Stimulated activated CD8-positive, alpha-beta memory T cell treated with anti-CD3 and anti-CD28 coated beads, Interleukin-12 subunit alpha, Interleukin-12 subunit beta, amount 100 ng/mL, for 4 hours (primary cell): Measurements from ENCODE around the gene LETMD1.

Source experiments
- DNase-seq: peaks from one replicate; pipeline ENCODE4 v3.0.0-alpha.2; 2020; ENCODE audit warnings: low read depth

Gene LETMD1

DNA sequence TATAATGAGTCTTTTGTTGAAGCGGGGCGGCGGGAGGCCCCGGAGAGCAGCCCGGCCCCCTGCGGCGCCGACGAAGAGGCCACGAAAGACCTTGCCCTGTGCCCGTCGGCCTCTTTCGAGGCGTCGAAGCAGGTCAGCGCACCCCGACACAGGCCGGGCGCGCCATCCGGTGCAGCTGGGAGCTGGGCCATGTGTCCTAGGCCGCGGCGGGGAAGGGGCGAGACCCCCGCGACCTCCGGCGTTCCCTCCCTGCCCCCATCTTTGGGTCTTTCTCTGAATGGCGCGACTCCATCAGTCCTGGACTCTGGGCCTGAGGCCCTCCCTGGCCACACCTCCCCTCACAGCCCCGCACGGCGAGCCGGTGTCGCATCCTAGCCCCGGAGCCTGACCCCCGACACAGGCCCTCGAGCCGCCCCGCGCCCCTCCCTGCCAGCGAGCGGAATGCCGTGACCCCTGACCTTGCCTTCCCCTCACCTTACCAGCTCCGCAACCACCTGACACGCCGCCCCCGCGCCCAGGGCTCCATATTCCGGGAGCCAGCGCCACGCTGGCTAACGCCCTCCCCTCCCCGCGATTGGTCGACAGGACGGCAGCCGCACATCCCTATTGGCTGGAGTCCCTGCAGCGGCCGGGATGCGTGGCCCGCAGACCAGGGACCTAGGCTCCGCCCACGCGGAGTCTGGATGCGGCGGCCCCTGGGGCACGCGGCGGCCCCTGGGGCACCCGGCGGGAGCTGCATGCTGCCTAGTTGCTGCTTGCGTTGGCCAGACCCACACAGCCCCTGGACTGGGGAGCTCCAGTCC, 22.1 kb upstream of the LETMD1 start, which contains the start of gene SLC11A2:
Gene SLC11A2 (minus strand): TSS at position 549 of the 803 bp plus-strand sequence. CDS start 15,656 bp downstream, outside the sequence.
- peak; percentile 83 for DNase-seq

DNA sequence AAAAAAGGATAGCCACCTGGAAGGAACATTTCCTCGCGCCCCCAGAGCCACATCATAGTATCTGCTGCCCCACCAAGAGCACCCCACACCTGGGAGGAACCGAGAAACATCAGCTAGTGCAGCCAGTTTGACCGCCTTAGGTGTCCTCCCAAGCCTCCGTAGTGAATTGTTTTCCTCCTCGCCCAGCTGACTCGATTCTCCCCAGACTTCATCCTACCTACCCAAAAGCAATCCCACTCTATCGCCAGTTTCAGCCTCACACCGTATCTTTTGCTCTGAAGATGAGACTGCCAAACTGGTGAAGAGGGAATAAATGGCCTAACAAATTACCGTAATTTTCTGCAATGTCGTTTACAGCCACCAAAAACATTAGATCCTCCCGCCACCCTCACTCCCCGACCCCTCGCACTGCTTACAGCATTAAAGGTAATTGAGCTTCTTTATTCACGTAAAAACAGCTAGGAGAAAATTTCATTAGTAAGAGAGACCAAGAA, 20.7 kb upstream of the LETMD1 start:
- DNase-seq, result no peak

DNA sequence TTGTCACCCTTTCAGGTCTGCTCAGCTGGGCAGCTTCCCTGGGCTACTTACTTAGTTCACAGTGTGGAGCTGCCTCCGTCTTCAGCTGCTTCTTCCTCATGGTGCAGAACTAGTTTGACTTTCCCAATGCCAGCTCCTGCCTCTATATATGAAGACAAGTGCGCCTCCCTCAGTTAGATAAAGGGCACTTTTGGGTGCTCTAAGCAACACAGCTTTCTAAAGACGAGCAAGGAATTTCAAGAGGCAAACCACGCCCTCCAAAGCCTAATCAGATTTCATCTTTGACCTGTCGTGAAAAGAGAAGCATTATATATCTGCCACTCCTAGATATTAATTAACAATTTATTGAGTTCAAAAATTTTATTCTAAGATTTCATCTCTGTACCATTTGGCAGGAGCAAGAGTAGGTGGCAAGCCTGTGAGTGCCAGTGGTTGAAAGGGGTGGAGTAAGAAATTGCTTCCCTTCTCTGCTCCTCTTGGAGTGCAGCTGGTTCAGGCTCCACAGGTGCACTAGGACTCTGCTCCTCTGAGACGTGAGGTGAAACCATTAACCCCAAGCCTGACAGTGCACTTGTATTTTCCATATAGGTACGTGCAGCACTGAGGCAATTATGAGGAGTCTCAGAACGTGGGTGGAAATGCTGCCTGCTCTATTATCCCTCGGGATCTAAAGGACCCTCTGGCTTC, 19.9 kb upstream of the LETMD1 start:
- DNase-seq, result no peak

DNA sequence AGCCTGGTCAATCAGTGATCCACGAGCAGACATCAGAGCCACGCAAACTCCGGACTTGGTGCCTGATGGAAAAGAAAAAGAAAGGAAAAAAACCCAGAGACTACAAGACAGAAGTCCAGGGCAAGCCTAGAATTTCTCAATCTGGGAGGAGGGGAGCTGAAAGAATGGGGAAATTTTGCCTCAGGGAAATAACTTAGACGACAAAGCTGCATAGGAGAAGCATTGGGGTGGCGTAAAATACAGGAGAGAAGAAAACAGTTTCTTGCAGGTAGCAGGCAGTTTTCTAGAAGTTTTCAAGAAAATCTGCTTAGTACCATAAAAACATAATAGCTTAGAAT, 19.3 kb upstream of the LETMD1 start:
- no peak for DNase-seq

DNA sequence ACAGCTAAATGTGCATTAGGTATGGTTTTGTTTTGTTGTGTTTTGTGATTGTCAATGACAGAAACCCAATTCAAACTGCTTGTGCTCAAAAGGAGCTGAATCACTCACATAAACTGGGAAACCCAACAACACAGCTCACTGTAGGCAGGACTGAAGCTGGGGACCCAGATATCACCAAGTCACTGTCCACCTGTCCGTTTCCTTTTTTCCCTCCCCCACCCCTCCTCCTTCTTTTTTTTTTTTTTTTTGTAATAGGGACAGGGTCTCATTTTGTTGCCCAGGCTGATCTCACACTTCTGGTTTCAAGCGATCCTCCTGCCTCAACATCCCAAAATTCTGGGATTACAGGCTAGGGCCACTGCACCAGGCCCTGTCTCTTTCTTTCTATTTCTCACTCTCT, 15.1 kb upstream of the LETMD1 start:
- DNase-seq, result no peak

DNA sequence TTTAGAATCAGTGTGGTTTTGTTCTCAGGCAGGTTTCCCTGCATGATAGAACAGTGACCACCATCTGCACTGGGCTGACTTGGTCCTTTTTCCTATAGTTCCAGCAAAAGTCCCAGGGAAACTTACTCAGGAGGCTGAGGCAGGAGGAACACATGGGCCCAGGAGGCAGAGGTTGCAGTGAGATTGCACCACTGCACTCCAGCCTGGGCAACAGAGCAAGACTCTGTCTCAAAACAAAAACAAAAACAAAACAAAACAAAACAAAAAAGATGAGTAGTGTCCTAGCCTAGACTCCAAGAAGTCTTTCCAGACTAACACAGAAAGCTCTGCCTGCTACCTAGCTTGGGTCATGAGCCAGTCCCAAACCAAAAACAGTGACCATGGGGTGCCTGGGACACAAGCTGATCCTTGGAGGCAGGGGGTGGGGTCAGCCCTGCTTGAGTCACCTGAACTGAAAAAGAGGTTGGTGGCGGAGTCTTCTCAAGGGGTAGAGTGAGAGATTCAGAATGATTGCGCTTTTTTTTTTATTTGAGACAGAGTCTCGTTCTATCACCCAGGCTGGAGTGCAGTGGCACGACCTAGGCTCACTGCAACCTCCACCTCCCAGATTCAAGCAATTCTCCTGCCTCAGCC, 14.6 kb upstream of the LETMD1 start:
- DNase-seq, result no peak

DNA sequence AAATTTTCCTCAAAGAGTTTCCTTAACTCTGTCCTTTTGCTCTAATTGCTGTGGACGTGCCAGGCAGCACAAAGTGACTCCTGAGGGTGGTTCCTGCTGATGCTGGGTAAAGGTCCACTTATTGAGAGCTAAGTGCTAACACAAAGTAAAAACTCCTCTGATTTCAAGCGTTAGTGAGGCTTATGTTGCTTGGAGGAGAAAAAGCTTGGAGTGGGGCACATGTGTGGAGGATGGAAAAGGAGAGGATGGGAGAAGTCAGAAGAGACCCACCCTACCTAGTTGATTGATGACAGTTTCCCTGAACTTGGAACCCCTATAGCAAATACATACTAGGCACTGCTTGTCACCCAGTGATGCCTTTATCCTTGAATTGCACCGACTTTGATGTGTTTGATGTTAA, 11.8 kb upstream of the LETMD1 start:
- DNase-seq, result no peak

DNA sequence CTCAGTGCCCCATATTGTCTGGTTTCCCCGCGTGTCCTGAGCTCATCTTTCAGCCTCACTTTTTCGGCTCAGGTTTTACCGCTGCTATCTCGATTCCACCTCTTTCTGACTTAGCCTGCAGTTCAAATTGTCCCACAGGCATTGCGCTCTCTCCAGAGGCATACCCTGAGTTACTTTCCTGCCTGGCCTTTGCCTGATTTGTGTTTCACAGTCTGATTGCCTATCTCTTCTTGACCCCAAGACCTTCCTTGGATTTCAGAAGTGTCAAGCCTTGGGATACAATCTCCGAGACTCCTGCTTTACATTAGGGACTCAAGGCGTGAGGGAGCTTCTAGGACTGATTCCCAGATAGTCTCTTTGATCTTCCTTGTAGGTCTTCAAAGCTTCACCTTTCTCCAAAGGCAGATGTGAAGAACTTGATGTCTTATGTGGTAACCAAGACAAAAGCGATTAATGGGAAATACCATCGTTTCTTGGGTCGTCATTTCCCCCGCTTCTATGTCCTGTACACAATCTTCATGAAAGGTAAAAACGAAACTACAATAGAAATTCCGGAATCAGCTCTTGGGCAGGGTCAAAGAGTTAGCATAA, 629 bp downstream of the LETMD1 start:
- DNase-seq, result no peak

DNA sequence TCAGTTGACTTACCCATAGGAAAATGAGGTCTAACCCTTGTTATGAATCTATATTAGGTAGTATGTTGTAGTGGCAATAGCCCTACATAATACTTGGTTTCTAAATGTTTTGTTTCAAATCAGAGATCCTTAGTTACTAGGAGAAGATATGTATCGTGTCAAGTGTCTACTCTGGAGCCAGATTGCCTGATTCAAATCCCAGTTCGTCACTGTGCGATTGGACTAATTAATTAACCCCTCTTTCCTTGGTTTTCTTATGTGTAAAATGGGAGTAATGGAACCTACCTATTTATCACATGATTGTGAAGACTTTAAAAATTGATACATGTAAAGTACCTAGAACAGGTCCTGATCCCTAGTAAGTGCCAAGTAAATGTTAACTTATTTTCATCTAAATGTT, 1.4 kb downstream of the LETMD1 start:
- no peak for DNase-seq

DNA sequence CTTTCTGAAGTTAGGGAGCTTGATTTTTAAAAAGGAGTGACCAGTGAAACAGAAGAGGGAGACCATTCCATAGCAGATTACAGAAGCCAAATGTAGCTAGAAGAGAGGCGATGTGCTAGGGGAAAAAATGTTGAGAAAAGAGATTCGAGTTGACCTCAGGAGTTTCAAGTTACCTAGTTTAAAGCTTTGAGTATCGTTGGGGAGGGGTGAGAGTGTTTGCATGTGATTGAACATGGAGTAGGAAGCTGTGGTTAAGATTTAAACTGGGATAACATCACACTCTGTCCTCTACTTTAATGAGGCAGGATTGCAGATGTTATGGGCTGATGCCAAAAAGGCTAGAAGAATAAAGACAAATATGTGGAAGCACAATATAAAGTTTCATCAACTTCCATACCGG, 3.7 kb downstream of the LETMD1 start:
- no peak for DNase-seq

DNA sequence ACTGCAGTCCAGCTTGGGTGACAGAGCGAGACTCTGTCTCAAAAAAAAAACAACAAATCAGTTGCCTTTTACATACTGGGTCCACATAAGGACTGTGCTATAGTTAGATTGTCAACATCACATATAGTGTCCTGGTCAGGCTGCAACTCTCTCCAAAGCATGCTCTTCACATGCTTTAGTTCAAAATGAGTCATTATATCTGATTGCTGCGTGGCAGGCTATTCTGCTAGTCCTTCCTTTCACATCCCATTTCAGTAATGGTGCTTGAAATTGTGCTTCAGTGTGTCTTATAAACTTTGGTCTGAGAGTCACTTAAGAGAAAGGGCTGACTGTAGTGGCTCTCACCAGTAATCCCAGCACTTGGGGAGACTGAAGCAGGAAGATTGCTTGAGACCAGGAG, 6.9 kb downstream of the LETMD1 start:
- no peak for DNase-seq

DNA sequence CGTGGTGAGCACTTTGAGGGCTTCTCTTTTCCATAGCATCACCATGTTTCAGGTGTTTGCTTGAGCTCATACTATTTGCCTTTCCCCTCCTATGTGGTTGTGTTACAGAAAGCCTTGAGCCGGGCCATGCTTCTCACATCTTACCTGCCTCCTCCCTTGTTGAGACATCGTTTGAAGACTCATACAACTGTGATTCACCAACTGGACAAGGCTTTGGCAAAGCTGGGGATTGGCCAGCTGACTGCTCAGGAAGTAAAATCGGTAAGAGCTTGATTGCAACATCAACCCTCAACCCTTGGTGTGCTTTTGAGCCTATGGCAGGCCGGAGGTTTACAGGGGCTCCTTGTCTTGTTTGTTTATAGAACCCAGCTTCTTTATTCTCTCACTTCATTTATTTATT, 8.1 kb downstream of the LETMD1 start:
- DNase-seq, result no peak

DNA sequence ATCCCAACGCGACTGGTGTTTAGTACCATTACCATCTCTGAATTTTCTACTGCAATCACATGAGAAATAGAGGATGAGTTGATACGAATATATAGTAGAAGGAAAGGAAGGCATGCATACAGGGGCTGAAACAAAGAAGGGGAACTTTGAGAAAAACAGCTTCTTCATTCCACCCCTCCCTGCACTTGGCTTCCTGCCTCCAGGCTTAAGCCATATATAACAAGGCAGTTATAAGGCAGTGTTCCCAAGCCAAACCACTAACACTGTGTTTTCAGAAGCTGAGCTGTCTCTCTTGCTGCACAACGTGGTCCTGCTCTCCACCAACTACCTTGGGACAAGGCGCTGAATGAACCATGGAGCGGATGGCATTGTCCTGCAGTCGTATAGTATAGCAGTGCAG, 11.0 kb downstream of the LETMD1 start:
- no peak for DNase-seq

DNA sequence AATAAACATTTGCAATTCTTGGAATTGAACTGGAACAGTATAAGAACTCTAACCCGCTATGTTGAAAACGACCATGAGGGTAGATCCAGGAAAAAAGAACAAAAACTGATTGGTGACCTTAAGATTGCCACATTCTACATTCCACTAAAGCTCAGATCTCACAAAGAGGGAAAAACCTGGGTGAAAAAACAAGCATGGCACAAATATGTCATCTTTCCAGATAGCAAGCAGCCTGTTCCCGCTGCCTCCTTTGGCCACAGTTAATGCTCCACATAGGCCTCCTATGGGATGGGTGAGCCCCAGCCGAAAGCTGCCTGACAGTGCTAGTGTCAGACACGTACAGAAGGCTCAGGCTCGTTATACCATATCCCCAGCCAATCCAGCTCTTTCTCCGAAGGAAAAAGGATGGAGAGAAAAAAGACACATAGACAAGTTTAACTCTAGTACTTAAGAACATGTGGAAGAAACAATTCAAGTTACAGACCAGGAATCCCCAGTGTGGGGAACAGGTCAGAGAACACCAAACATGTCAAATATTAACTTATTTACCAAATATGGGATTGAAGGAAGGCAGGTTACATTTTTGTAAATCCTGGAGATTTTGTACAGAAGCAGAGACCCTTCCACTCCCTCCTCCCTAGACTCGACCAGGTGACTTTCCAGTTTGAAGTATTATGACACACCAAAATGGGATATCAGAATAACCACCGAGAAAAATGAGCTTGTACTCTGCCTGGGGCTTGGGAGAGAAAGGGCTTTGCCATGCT, 14.7 kb downstream of the LETMD1 start:
- DNase-seq, result no peak

DNA sequence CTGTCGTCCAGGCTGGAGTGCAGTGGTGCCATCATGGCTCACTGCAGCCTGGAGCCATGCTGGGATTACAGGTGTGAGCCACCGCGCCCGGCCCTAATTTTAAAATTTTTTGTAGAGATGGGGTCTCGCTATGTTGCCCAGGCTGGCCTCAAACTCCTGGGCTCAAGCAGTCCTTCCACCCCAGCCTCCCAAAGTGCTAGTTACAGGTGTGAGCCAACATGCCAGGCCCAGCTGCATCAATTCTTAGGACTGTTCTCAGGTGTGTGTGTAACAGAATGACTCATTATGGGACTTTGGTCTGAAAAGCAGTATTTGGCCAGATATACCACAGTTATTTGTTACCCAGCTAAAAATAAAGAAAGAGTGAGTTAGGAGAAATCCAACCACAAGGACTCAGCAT, 17.4 kb downstream of the LETMD1 start:
- no peak for DNase-seq

DNA sequence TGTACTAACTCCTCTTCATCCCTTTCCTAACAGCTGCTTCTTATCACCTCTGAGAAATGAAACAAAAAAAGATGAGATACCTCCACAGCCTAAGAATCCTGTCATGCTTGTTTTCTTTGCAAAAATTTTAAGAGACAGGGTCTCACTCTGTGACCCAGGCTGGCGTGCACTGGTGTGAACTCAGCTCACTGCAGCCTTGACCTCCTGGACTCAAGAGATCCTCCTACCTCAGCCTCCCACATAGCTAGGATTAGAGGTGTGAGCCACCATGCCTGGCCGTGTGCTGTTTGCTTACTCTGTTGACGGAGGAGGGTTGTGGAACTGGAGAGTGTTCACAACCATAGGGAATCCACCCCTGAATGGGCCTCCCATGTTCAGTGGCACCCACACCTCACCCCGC, 19.1 kb downstream of the LETMD1 start:
- no peak for DNase-seq

DNA sequence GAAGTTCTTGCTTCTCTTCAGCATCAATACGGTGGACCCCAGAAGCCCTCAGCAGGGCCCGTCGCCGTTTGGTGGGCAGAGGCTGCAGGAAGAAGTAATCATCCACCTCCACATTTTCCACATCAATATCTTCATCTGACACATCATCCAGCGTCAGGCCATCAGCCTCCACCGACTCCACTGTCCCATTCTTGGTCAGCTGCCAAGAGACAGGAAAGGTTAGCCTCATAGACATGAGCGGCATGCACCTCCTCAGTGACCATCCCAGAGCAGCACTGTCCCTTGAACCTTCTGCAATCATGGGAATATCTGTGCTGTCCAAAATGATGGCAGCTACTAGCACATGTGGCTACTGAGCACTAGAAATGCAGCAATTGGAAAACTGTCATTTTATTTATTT, 19.6 kb downstream of the LETMD1 start:
- DNase-seq, result no peak

DNA sequence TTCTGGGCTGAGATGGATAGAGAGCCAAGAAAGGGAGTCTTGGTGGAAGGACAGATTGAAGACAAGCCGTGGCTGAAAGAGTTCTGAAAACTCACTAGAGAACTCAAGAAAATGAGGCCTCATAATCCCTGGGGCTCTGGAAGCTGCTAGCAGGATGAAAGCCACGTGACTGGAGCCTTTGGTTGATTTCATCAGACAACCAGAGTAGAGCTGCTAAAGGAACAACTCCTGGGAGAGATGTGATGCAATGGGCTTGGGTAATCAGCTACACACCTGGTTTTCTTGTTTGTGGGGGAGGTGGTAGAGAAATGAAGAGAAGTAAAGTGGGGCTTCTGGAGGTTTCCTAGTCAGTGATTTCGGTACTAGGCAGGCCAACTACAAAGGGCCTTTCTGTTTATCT, 21.9 kb downstream of the LETMD1 start:
- DNase-seq, result no peak

DNA sequence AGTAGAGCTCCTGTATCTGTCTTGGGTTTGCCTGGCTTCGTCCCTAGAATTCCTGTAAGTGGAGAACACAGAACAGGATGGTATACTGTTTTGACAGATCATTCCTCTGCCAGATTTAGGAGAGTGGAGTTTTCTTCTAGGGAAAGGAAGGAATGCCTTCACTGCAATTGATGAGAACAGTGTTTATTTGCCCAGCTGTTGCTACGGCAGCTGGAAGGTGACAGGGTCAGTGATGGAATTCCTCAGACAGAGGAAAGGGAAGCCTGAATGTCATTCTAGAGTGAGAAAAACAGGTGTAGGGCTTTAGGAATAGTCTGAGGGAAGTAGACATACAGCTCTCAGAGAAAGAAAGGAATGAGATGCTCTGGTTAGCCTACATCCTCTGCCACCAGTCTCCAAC, 23.5 kb downstream of the LETMD1 start:
- no peak for DNase-seq

DNA sequence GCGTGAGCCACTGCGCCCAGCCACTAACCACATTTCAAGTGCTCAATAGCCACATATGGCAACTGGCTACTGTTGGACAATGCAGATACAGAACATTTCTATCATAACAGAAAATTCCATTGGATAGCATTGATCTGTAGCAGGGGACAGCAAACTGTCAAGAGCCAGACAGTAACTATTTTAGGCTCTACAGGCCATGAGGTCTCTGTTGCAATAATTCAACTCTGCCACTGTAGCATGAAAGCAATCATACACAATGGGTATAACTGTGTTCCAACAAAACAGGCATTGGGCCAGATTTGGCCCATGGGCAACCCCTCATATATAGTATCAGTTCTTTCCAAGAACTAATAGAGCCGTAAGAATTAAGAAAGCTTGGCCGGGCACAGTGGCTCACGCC, 27.3 kb downstream of the LETMD1 start:
- no peak for DNase-seq

DNA sequence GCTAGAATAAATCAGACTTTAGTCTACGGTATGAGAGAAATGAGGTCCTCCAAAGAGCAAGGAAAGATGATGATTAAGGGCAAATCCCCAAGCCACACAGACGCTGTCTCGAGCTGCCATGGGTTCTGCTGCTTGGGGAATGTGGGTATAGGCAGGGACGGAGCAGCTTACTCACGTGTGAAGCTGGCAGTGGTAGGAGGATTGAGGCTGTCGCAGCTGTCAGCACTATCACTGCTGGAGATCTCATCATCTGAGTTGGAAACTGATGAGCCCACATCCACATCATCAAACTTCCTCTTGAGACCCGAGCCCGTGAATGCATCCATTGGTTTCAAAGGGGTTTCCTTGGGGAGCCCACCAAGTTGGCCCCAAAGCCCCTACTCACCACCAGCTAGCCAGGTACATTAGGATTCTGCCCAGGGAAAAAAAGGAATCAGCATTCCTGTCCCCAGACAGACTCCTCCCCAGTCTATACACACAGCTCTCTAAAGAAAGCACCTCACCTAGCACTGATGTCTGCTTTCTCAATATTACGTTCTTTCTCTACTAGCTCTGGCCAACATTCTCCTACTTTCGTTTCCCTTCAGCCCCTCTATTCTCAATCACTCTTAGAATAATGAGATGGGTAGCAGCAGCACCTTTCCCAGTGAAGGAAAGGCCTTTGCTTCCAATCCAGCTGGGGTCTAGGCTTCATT, 28.3 kb downstream of the LETMD1 start:
- no peak for DNase-seq
